IMR-90 (cell line): ENCODE results near the gene SOX9. TPM values are rescaled to one million over a fixed set of nuclear protein-coding genes. Genes with fewer than 3 reads are reported as not detected.
"Not testable (repeated sequence)": the region's sequence is repeated elsewhere in the genome, so short reads cannot be mapped to it uniquely, and the experiment has no call there.

ENCODE experiments used
- ATAC-seq: fragments of 200-7000 bp; cut with Tn5 transposase; 2 replicates; pipeline ENCODE4 v1.9.1; 2020; ENCODE audit warnings: low read depth, mild to moderate bottlenecking, moderate library complexity
- BruUV-seq: library from RNA; stranded (reverse); fragments of 400-500 nt; replicated peaks from 2 replicates; lab custom pipeline; 2021; lab: Mats Ljungman, UMichigan
- CTCF ChIA-PET: fragments of 300-600 bp; formaldehyde crosslinking; extraction: SDS; loops from one replicate; lab custom pipeline; 2021; ENCODE audit warnings: antibody characterized with exemption; lab: Yijun Ruan, JAX
- POLR2A ChIA-PET: fragments of 300-600 bp; sonication (Branson Sonifier 250); formaldehyde crosslinking; loops from one replicate; lab custom pipeline; 2022; ENCODE audit warnings: antibody characterized with exemption; ENCODE audit not compliant: unreplicated experiment; lab: Charles Lee
- DNase-seq: peaks from one replicate; pipeline ENCODE4 v3.0.0; 2013
- H2AFZ ChIP-seq: replicated peaks from 2 replicates; pipeline ENCODE3; 2013; ENCODE audit warnings: low read length, mild to moderate bottlenecking; ENCODE audit not compliant: poor library complexity
- H2AK5ac ChIP-seq: 2 replicates; pipeline ENCODE4 v1.6.1; 2013; ENCODE audit warnings: low read depth, low read length, inconsistent platforms
- H2AK9ac ChIP-seq: replicated peaks from 2 replicates; pipeline ENCODE3; 2013; ENCODE audit warnings: mild to moderate bottlenecking, low read depth, low read length, moderate library complexity; ENCODE audit not compliant: poor library complexity
- H2BK120ac ChIP-seq: 2 replicates; pipeline ENCODE4 v1.6.1; 2013; ENCODE audit warnings: low read depth, low read length, inconsistent platforms
- H2BK15ac ChIP-seq: 3 replicates; pipeline ENCODE4 v1.6.1; 2013; ENCODE audit warnings: low read depth, low read length, inconsistent platforms
- H2BK20ac ChIP-seq: 2 replicates; pipeline ENCODE4 v1.6.1; 2013; ENCODE audit warnings: low read depth, mild to moderate bottlenecking, inconsistent platforms, low read length, moderate library complexity
- H2BK5ac ChIP-seq: 2 replicates; pipeline ENCODE4 v1.6.1; 2013; ENCODE audit warnings: mild to moderate bottlenecking, low read depth, low read length, inconsistent platforms; ENCODE audit not compliant: poor library complexity, severe bottlenecking
- H3K14ac ChIP-seq: replicated peaks from 2 replicates; pipeline ENCODE4 v1.6.1; 2013; ENCODE audit warnings: low read depth, low read length, inconsistent platforms
- H3K18ac ChIP-seq: 2 replicates; pipeline ENCODE4 v1.6.1; 2013; ENCODE audit warnings: low read depth, low read length, control low read depth
- H3K23ac ChIP-seq: 2 replicates; pipeline ENCODE4 v1.6.1; 2013; ENCODE audit warnings: low read depth, low read length, inconsistent platforms
- H3K27ac ChIP-seq: 2 replicates; pipeline ENCODE4 v1.5.1; 2013; ENCODE audit warnings: mild to moderate bottlenecking, control low read depth, low read length; ENCODE audit not compliant: insufficient read depth
- H3K27me3 ChIP-seq: 2 replicates; pipeline ENCODE4 v1.6.1; 2013; ENCODE audit warnings: low read length; ENCODE audit not compliant: control insufficient read depth, insufficient read depth
- H3K36me3 ChIP-seq: 2 replicates; pipeline ENCODE4 v1.6.1; 2013; ENCODE audit warnings: low read length, mixed read lengths; ENCODE audit not compliant: control insufficient read depth, insufficient read depth
- H3K4ac ChIP-seq: 2 replicates; pipeline ENCODE4 v1.6.1; 2013; ENCODE audit warnings: low read depth, low read length, inconsistent platforms
- H3K4me1 ChIP-seq: 2 replicates; pipeline ENCODE4 v1.6.1; 2013; ENCODE audit warnings: low read length, mixed read lengths; ENCODE audit not compliant: control insufficient read depth, insufficient read depth
- H3K4me2 ChIP-seq: 2 replicates; pipeline ENCODE4 v1.6.1; 2013; ENCODE audit warnings: low read depth, mild to moderate bottlenecking, control low read depth, low read length, moderate library complexity
- H3K4me3 ChIP-seq: 2 replicates; pipeline ENCODE4 v1.5.1; 2013; ENCODE audit warnings: low read depth, mild to moderate bottlenecking, control low read depth, low read length, moderate library complexity; ENCODE audit not compliant: insufficient read depth
- H3K56ac ChIP-seq: 2 replicates; pipeline ENCODE4 v1.6.1; 2013; ENCODE audit warnings: low read length, inconsistent platforms; ENCODE audit not compliant: insufficient read depth; ENCODE audit errors: extremely low read depth
- H3K79me1 ChIP-seq, 2 experiments: 2 replicates each; pipeline ENCODE4 v1.6.1; 2013; ENCODE audit warnings: low read length in 2 of 2, inconsistent platforms in 1 of 2, low read depth in 1 of 2
- H3K9ac ChIP-seq: 2 replicates; pipeline ENCODE4 v1.6.1; 2013; ENCODE audit warnings: low read depth, low read length, control low read depth
- H3K9me1 ChIP-seq: 2 replicates; pipeline ENCODE4 v1.6.1; 2013; ENCODE audit warnings: low read length, inconsistent platforms; ENCODE audit not compliant: insufficient read depth
- H3K9me3 ChIP-seq: 2 replicates; pipeline ENCODE4 v1.6.1; 2013; ENCODE audit warnings: low read length; ENCODE audit not compliant: control insufficient read depth, insufficient read depth
- H4K20me1 ChIP-seq: 2 replicates; pipeline ENCODE4 v1.6.1; 2013; ENCODE audit warnings: low read length, inconsistent platforms; ENCODE audit not compliant: insufficient read depth
- H4K5ac ChIP-seq: 2 replicates; pipeline ENCODE4 v1.6.1; 2013; ENCODE audit warnings: mild to moderate bottlenecking, low read depth, low read length, control low read depth
- H4K8ac ChIP-seq, 2 experiments: 2 replicates each; pipeline ENCODE4 v1.6.1; 2013; ENCODE audit warnings: low read depth in 2 of 2, low read length in 2 of 2, control low read depth in 1 of 2, inconsistent platforms in 1 of 2
- H4K91ac ChIP-seq: 2 replicates; pipeline ENCODE4 v1.6.1; 2013; ENCODE audit warnings: low read depth, low read length, inconsistent platforms; ENCODE audit not compliant: insufficient read depth
- CEBPB ChIP-seq: IDR thresholded peaks from 2 replicates; pipeline ENCODE4 v1.6.1; 2012; ENCODE audit warnings: low read depth, low read length, improper control_type of control experiment
- CHD1 ChIP-seq: IDR thresholded peaks from 2 replicates; pipeline ENCODE4 v1.6.1; 2012; ENCODE audit warnings: low read depth, low read length, improper control_type of control experiment
- FOS ChIP-seq: fragments of 150-350 bp; IDR thresholded peaks from 2 replicates; pipeline ENCODE4 v1.6.1; 2016; ENCODE audit warnings: low read depth, low read length
- WGBS, 2 experiments: methylation state at CpG; one replicate each; pipeline versions ENCODE4 v1.1.5 to v1.1.7; 2013; ENCODE audit warnings: missing lambda C conversion rate in 2 of 2; ENCODE audit not compliant: insufficient read length in 1 of 2; ENCODE audit errors: extremely low coverage in 2 of 2; 5-methylcytosine and 5-hydroxymethylcytosine counted together
- dilution Hi-C: fragments of 300-500 bp; cut with HindIII; formaldehyde crosslinking; loops from one replicate; pipeline ENCODE4 v1.14.3; 2018; ENCODE audit warnings: low sequenced_read_pairs; ENCODE audit not compliant: unreplicated experiment
- in situ Hi-C: fragments of 300-500 bp; cut with MboI; formaldehyde crosslinking; loops from 3 replicates; pipeline ENCODE4 v1.14.3; 2019; ENCODE audit warnings: low sequenced_read_pairs, inconsistent platforms, mixed read lengths
- intact Hi-C: fragments of 100-400 bp; cut with micrococcal nuclease; formaldehyde crosslinking; loops from 2 replicates; pipeline ENCODE4 v1.10.0; 2022
- polyA plus RNA-seq, 3 experiments: library from polyadenylated mRNA; depleted of rRNA; stranded (reverse); fragments of >200 nt; gene quantifications; 2 replicates each; pipeline ENCODE4 v1.2.3, GENCODE V29; 2012; ENCODE audit warnings: low replicate concordance in 1 of 3
- total RNA-seq: library from RNA; depleted of rRNA; stranded (reverse); fragments of >200 nt; gene quantifications from 2 replicates; pipeline ENCODE4 v1.2.3, GENCODE V29; 2012

The SOX9 gene
- total and polyA plus RNA-seq, 2 of the 4 experiments (the other 2 are of a cell fraction): 4.1 to 12.7 TPM

- CTCF ChIA-PET: no interaction called here
- in situ Hi-C loops: no loop called here
These were observed 20.5 kb downstream of the SOX9 start for GRCh38 chr17:72141336-72141735.

GRCh38 chr17:72142097-72142496 lies 21.3 kb downstream of the SOX9 start:
- H2BK120ac ChIP-seq, H3K4me3 ChIP-seq, H3K27me3 ChIP-seq, H3K27ac ChIP-seq, dilution Hi-C loops, ATAC-seq, H3K18ac ChIP-seq, DNase-seq, H3K56ac ChIP-seq, H3K14ac ChIP-seq, H3K4ac ChIP-seq, H4K5ac ChIP-seq, H4K20me1 ChIP-seq, H3K36me3 ChIP-seq, H3K9ac ChIP-seq, H2BK15ac ChIP-seq, H2BK20ac ChIP-seq, H2AK5ac ChIP-seq, H3K9me3 ChIP-seq, POLR2A ChIA-PET, BruUV-seq, H2AK9ac ChIP-seq, H3K4me1 ChIP-seq, H3K23ac ChIP-seq, H4K8ac ChIP-seq, CTCF ChIA-PET, H3K4me2 ChIP-seq, H2BK5ac ChIP-seq, H3K79me1 ChIP-seq, intact Hi-C loops, H2AFZ ChIP-seq, H4K91ac ChIP-seq, in situ Hi-C loops: not testable (repeated sequence)
- peaks cover 14% of the 10 kb centered on the region for H3K9me1 ChIP-seq
- WGBS, 2 experiments: no CpG with 5 or more reads among the region's 11 CpGs

More at GRCh38 chr17:72141336-72141735, 20.5 kb downstream of the SOX9 start:
- Histone ChIP-seq H3K56ac (no peak overlapping the region), H2AK9ac (no peak overlapping the region), H2BK15ac (no peak overlapping the region), H3K36me3 (no peaks in the 10 kb centered on the region), H3K23ac (no peak overlapping the region), H4K20me1 (no peaks in the 10 kb centered on the region), H3K4ac (no peak overlapping the region), H2AFZ (no peak overlapping the region), H3K4me3 (no peak overlapping the region), H3K9ac (no peak overlapping the region), H3K4me1 (peaks cover 8% of the 10 kb centered on the region), H3K18ac (no peak overlapping the region), H2BK5ac (no peak overlapping the region), H3K14ac (no peak overlapping the region), H2BK20ac (no peak overlapping the region), H3K9me3 (no peaks in the 10 kb centered on the region), H3K9me1 (peaks cover 14% of the 10 kb centered on the region), H3K79me1 (no peaks in the 10 kb centered on the region), H3K27me3 (no peaks in the 10 kb centered on the region; the same call in 1 of the 2 replicates), H4K8ac (no peak overlapping the region), H2BK120ac (no peak overlapping the region), H2AK5ac (no peak overlapping the region), H3K4me2 (no peak overlapping the region), H4K91ac (no peak overlapping the region), H3K27ac (no peak overlapping the region), H4K5ac (no peak overlapping the region)
- dilution Hi-C loops: no loop called here
- BruUV-seq: no TSS peak
- TF ChIP-seq FOS (no peak), CHD1 (no peak), CEBPB (no peak)
- intact Hi-C loops: no loop called here
- POLR2A ChIA-PET: interaction anchor here (0.5 kb wide), 1 partner anchor 21 kb away, joined by 3 read pairs; no protein-coding TSS in a partner anchor
- DNase-seq: no peak
- WGBS, 2 experiments: 40% methylated on average over 1 of the region's 7 CpGs; no CpG with 5 or more reads in 1 of the 2 experiments
- no peak for ATAC-seq
